Lower lobe of right lung (tissue), 2 donors: ENCODE data around the gene FANCC. TPM values are rescaled to one million over a fixed set of nuclear protein-coding genes. Genes with fewer than 3 reads are reported as not detected.
A peak's percentile ranks its signal among the peaks of the same experiment; 100 is the strongest.

Experiments
- ATAC-seq, 2 donors: fragments of 200-7000 bp; cut with Tn5 transposase; one replicate each; pipeline ENCODE4 v1.9.1; 2020 to 2022; ENCODE audit warnings: mild to moderate bottlenecking in 2 of 2, moderate library complexity in 2 of 2
- DNase-seq: peaks from one replicate; pipeline ENCODE4 v3.0.0-alpha.2; 2020
- H3K27ac ChIP-seq: fragments of 200-600 bp; one replicate; pipeline ENCODE4 v1.8.0; 2022
- H3K27me3 ChIP-seq: fragments of 200-600 bp; one replicate; pipeline ENCODE4 v1.8.0; 2022; ENCODE audit warnings: low read depth
- H3K36me3 ChIP-seq: fragments of 200-600 bp; one replicate; pipeline ENCODE4 v1.8.0; 2022; ENCODE audit warnings: mild to moderate bottlenecking
- H3K4me1 ChIP-seq: fragments of 200-600 bp; one replicate; pipeline ENCODE4 v1.8.0; 2022
- H3K4me3 ChIP-seq: fragments of 200-600 bp; one replicate; pipeline ENCODE4 v1.8.0; 2022; ENCODE audit warnings: mild to moderate bottlenecking
- H3K9me3 ChIP-seq: fragments of 200-600 bp; one replicate; pipeline ENCODE4 v1.8.0; 2022
- CTCF ChIP-seq: fragments of 200-600 bp; IDR thresholded peaks from one replicate; pipeline ENCODE4 v1.8.0; 2022; ENCODE audit warnings: antibody characterized with exemption, mild to moderate bottlenecking
- intact Hi-C: fragments of 100-400 bp; cut with DNase I; formaldehyde crosslinking; loops from one replicate; pipeline ENCODE4 v1.11.0; 2022
- total RNA-seq: library from RNA; stranded (reverse); fragmentation: NEBNext Ultra II Directional; extraction: Animal tissue kit (Norgen Biotek cat#: 25700); gene quantifications from one replicate; pipeline ENCODE4 v1.2.1, GENCODE V29; 2021
- donor health status: DM: no; HTN: yes; CAD: no; lungs with severe emphysema.

The FANCC gene
- total RNA-seq, 1 donor from 2014 or later, result 11.3 TPM

GRCh38 chr9:95132366-95133324 is 184.9 kb downstream of the FANCC start:
- intact Hi-C loops, result loop anchor here (5.0 kb wide), 1 partner anchor 450 kb away; no protein-coding TSS in a partner anchor
- DNase-seq, result no peak
- Histone ChIP-seq H3K27me3 (no peaks in the 10 kb centered on the region), H3K36me3 (peaks cover 2% of the 10 kb centered on the region), H3K9me3 (no peaks in the 10 kb centered on the region), H3K27ac (no peak overlapping the region), H3K4me1 (peaks cover 22% of the 10 kb centered on the region), H3K4me3 (no peak overlapping the region)
- TF ChIP-seq CTCF, result no peak
- ATAC-seq, result peak in 1 of 2 donors; percentile 29

- intact Hi-C loops, result loop anchor here (5.0 kb wide), 1 partner anchor 449 kb away; no protein-coding TSS in a partner anchor
- Histone ChIP-seq H3K4me1 (peaks cover 29% of the 10 kb centered on the region), H3K9me3 (no peaks in the 10 kb centered on the region), H3K27ac (no peak overlapping the region), H3K36me3 (no peaks in the 10 kb centered on the region), H3K27me3 (no peaks in the 10 kb centered on the region), H3K4me3 (no peak overlapping the region)
- ATAC-seq (peak; percentile 71 to 72), DNase-seq (no peak)
- peak; percentile 86 for TF ChIP-seq CTCF
Observed at GRCh38 chr9:95131023-95131943, 186.2 kb downstream of the FANCC start.

DNA sequence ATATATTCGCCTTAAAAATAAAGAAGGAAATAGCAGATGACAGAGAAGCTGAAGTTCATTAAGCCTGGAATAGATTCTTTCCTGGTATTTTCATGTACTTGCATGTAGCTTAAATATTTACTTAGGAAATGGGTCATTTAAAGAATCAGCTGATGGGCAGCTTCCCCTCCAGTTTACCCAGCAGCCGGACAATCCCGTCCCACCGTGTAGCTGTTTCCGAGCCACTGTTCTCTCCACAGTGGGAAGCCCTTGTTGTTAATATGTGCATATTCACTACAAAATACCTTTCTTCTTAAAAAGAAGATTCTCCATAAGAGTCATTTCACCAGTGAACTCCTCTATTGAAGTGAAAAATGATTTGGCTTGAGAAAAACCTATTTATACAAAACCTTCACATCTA is 187.0 kb downstream of the FANCC start:
- no peak for DNase-seq
- TF ChIP-seq CTCF, result no peak
- no peaks in the 10 kb centered on the region for H3K36me3 ChIP-seq
- intact Hi-C loops, result loop anchor here (5.0 kb wide), 1 partner anchor 448 kb away; no protein-coding TSS in a partner anchor
- H3K4me1 ChIP-seq, result peaks cover 29% of the 10 kb centered on the region
- no peak overlapping the region for H3K4me3 ChIP-seq
- no peaks in the 10 kb centered on the region for H3K9me3 ChIP-seq
- no peak for ATAC-seq
- no peak overlapping the region for H3K27ac ChIP-seq
- H3K27me3 ChIP-seq, result no peaks in the 10 kb centered on the region

- Histone ChIP-seq H3K27me3 (no peaks in the 10 kb centered on the region), H3K4me1 (peaks cover 29% of the 10 kb centered on the region), H3K4me3 (no peak overlapping the region), H3K9me3 (no peaks in the 10 kb centered on the region), H3K36me3 (no peaks in the 10 kb centered on the region), H3K27ac (no peak overlapping the region)
- intact Hi-C loops, result loop anchor here (5.0 to 10.0 kb wide), 2 partner anchors 345 to 447 kb away; no protein-coding TSS in a partner anchor
- DNase-seq (no peak), ATAC-seq (peak; percentile 26 to 58)
- no peak for TF ChIP-seq CTCF
Observed at GRCh38 chr9:95129476-95130291, 187.8 kb downstream of the FANCC start.
